Measurements from ENCODE around the gene PRR19. TPM values are rescaled to one million over a fixed set of nuclear protein-coding genes. Genes with fewer than 3 reads are reported as not detected.

The PRR19 gene
- total RNA-seq, 1 donor from 2014 or later: 0.16 TPM

DNA sequence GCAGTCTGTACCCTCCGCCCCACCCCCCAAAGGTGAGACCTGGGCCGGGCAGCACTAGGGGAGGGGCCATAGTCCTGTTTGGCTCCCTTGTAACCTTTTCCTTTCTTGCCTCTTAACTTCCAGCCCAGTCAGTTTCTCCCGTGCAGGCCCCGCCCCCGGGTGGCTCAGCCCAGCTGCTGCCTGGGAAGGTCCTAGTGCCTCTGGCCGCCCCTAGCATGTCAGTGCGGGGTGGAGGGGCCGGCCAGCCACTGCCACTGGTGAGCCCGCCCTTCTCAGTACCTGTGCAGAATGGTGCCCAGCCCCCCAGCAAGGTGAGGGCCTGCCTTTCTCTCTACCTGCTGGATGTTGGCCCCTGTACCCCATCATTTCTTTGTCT lies 10.5 kb upstream of the PRR19 start:
- intact Hi-C loops (cut with DNase I): no loop called here
- DNase-seq (ENCODE audit: low spot score): no peak

DNA sequence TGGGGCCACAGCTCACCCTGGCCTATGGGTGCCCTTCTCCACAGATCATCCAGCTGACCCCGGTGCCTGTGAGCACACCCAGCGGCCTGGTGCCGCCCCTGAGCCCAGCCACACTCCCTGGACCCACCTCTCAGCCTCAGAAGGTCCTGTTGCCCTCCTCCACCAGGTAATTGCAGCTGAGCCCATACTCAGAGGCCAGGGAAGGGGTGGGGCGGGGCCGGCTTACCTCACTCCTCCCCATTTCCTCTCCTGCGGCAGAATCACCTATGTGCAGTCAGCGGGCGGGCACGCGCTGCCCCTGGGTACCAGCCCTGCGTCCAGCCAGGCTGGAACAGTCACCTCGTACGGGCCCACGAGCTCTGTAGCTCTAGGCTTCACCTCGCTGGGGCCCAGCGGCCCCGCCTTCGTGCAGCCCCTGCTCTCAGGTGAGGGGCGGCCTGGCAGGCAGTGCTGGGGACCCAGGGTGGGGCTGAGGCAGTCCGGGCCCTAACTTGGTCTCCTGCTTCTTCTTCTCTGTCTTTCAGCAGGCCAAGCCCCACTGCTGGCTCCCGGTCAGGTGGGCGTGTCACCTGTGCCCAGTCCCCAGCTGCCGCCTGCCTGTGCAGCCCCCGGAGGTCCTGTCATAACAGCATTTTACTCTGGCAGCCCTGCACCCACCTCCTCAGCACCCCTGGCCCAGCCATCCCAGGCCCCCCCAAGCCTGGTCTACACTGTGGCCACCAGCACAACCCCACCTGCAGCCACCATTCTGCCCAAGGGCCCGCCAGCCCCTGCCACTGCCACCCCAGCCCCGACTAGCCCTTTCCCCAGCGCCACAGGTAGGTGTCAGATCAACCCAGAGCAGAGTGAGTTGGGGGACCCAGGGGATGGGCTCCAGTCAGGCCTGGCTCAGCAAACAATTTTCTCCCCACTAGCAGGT lies 9.6 kb upstream of the PRR19 start:
- DNase-seq (ENCODE audit: low spot score): no peak
- intact Hi-C loops (cut with DNase I): no loop called here

DNA sequence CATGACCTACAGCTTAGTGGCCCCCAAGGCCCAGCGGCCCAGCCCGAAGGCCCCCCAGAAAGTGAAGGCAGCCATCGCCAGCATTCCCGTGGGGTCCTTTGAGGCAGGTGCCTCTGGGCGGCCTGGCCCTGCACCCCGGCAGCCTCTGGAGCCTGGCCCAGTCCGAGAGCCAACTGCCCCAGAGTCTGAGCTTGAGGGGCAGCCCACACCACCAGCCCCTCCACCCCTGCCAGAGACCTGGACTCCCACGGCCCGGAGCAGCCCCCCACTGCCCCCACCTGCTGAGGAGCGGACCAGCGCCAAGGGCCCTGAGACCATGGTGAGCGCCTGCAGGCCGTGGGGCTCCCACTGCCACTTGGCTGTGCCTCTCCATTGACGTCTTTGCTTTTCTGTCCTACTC lies 9.0 kb upstream of the PRR19 start:
- intact Hi-C loops (cut with DNase I): no loop called here
- DNase-seq (ENCODE audit: low spot score): no peak

DNA sequence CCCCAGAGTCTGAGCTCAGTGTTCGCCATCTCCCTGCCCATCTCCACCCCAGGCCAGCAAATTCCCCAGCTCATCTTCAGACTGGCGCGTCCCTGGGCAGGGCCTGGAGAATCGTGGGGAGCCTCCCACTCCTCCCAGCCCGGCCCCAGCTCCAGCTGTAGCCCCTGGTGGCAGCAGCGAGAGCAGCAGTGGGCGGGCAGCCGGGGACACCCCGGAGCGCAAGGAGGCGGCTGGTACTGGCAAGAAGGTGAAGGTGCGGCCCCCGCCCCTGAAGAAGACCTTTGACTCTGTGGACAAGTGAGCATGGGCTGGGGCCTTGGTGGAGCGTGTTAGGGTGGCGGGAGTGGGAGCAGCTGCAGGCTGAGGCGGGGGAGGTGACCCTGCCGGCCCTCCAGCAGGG lies 8.4 kb upstream of the PRR19 start:
- intact Hi-C loops (cut with DNase I): no loop called here
- no peak for DNase-seq (ENCODE audit: low spot score)

DNA sequence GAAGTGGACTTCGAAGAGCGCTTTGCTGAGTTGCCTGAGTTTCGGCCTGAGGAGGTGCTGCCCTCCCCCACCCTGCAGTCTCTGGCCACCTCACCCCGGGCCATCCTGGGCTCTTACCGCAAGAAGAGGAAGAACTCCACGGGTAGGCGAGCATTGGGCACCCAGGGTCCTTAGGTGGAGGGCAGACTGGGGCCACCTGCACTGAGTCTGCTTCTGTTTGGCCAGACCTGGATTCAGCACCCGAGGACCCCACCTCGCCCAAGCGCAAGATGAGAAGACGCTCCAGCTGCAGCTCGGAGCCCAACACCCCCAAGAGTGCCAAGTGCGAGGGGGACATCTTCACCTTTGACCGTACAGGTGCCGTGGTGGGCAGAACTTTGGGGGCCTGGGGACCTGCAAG lies 8.0 kb upstream of the PRR19 start:
- DNase-seq (ENCODE audit: low spot score): no peak
- intact Hi-C loops (cut with DNase I): no loop called here

DNA sequence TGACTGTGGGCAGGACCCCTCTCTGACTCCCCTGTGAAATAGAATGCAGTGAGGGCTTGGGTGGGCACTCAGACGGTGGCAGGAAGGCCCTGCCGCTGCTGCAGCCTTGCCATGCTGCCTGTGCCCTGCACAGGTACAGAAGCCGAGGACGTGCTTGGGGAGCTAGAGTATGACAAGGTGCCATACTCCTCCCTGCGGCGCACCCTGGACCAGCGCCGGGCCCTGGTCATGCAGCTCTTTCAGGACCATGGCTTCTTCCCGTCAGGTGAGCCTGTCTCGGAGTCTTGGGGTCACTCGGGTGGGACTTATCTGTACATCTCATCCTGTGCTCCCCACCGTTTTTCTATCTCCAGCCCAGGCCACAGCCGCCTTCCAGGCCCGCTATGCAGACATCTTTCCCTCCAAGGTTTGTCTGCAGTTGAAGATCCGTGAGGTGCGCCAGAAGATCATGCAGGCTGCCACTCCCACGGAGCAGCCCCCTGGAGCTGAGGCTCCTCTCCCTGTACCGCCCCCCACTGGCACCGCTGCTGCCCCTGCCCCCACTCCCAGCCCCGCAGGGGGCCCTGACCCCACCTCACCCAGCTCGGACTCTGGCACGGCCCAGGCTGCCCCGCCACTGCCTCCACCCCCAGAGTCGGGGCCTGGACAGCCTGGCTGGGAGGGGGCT lies 7.3 kb upstream of the PRR19 start:
- intact Hi-C loops (cut with DNase I): no loop called here
- DNase-seq (ENCODE audit: low spot score): no peak

DNA sequence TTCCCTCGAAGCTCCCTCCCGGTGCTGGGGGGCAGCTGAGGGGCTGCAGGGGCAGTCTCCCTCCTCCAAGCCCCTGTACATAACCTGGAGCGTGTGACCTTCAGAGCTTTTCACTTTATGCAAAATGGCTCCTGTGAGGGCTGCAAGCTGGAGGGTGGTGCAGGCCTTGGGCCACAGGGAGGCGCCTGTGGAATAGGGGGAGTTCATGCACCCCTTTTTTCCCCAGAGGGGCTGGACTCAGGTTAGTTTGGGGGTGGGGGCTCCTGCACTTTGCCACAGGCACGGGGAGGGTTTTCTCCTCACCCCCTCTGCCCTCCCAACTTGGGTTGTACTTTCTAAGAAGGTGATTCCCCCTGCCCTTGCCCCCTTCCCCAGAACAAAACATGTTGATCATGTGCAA lies 6.6 kb upstream of the PRR19 start:
- DNase-seq (ENCODE audit: low spot score): no peak
- intact Hi-C loops (cut with DNase I): no loop called here

DNA sequence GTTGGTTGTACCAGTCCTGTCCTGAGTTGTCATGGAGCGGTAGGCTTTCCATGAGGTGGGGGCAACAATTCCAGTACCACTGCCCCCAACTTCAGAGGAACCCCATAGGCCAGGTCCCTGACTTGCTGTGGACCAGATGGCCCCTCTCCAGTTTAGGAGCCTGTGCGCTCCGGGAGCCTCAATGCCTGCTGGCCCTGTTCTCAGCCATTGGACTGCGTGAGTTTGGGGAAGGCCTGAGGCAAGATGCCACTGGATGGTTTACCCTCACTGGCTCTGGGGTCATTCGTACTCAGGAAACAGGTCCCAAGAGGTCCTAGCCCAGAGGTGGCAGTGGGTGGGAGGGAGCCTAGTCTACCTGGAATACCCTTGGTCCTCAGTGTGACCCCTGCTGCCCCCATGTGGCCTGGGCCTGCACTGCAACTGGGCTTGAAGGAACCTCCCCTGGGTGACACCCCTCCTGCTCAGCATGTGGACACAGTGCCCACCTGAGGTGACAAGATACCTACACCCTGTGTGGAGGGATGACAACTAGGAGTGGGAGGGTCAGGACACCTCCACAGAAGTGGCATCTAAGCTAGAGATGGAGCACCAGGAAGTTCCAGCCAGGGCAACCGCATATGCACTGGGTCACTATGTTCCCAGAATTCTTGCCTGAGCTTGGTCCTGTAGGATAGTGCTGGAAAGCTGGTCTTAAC lies 6.0 kb upstream of the PRR19 start:
- intact Hi-C loops (cut with DNase I): no loop called here
- DNase-seq (ENCODE audit: low spot score): peak; percentile 92

DNA sequence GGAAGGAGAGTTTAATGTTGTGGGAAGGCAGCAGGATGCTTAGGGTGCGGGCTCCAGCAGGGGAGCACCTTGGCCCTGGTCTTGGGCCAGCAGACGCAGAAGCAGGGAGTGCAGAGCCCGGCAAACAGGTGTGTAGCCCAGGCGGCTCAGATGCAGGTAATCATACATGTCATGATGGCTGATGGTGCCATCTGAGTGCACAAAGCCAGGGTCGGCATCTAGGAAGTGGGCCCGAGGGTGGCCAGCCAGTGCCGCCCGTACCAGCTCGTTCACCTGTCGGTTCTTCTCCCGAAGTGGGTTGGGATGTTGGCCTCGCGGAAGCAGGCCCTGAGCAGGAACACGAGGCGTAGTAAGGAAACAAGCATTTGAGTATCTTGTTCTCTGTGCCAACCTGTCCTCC lies 4.9 kb upstream of the PRR19 start:
- DNase-seq (ENCODE audit: low spot score): no peak
- intact Hi-C loops (cut with DNase I): no loop called here

DNA sequence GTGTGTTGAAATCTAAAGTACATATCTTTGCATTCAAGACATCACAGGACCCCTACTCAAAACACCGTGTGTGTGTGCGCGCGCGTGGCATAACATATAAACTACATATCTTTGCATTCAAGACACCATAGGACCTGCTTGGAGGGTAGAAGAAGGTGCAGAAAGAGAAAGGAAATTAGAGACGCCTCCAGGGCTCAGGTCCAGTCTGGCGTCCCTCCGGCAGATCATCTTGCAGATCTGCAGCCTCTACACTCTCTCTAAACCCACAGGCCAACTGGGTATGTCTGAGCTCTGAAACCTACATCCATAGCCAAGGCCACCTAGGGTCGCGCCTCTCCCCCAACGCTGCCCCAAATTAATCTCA lies 1.2 kb downstream of the PRR19 start:
- DNase-seq (ENCODE audit: low spot score): no peak
- intact Hi-C loops (cut with DNase I): no loop called here

DNA sequence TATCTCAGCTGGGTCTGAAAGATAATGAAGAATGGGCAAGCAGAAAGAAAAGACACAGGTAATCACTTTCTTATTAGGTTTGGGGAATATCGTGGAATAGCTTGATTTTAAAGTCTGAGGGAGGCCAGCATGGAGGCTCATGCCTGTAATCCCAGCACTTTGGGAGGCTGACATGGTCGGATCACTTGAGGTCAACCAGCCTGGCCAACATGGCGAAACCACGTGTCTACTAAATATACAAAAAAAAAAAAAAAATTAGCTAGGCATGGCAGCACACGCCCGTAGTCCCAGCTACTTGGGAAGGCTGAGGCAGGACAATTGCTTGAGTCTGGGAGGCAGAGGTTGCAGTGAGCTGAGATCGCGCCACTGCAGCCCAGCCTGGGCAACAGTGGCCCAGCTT lies 1.9 kb downstream of the PRR19 start:
- DNase-seq (ENCODE audit: low spot score): no peak
- intact Hi-C loops (cut with DNase I): no loop called here

DNA sequence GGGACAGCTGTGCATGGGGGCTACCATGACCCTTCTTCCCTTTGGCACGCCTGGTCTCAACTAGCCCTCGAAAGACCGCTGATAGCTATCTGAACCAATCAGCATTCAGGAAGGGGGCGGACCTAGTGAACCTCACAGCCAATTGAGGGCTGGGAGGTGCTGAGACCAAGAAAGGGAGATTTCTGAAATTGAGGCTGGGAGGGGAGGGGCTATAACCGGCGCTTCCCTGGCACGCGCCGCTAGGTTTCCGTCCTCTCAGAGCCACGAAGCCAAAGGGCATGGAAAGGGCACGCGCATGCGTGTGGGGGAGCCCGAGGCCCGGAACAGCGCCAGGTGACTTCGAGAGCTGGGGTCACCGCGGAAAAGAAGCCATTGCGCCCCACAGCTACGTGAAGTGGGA lies 4.7 kb downstream of the PRR19 start:
- intact Hi-C loops (cut with DNase I): no loop called here
- no peak for DNase-seq (ENCODE audit: low spot score)

DNA sequence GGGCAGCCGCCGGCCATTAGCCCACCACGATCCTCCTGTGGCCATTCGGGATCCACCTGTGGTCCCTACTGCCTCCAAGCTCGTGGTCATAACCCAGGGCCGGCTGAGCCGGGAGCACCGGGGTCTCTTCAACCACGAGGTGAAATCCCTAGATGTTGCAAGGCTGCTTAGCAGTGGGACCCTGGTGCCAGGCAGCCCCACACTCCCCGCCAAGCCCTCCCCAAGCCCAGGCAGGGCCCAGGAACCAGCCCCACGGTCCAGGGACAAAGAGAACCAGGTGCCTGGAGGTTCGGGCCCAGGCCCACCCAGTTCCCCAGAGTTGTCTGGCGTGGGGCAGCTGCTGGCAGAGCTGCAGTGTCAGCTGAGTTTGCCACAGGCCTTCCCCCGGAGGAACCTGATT lies 7.8 kb downstream of the PRR19 start:
- DNase-seq (ENCODE audit: low spot score): no peak
- intact Hi-C loops (cut with DNase I): no loop called here

DNA sequence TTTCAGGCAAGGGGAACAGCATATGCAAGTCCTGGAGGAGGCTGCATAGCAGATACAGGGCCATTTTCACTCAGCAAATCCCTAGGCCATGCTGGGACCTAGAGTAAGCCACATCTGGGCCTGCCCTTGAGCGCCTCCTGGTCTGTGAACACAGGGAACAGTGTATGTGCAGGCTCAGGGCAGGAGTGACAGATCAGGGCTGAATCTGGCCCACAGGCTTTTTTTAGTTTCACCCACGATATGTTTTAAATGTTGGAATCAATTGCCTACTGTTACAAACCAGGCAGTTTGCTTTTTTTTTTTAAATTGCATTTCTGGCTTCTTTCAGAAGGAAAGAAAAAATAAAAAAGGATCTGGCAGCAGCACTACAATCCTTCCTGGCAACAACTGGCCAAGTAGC lies 9.7 kb downstream of the PRR19 start:
- DNase-seq (ENCODE audit: low spot score): no peak
- intact Hi-C loops (cut with DNase I): no loop called here

DNA sequence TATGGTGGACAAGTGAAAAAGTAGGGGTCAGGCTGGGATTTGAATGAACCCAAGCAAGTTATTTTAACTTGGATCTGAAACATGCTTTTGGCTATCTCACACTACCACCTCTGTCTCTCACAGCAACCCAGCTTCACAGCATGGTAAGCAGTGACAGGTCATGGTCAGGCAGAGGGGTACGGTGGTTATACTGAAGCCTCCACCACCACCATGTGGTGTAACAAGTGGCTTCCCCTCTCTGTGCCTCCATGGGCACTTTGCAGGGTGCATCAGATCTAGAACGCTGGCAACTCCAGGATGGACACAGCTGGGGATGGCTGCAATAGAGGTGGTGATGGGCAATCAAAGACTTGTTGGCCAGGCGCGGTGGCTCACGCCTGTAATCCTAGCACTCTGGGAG lies 10.4 kb downstream of the PRR19 start:
- intact Hi-C loops (cut with DNase I): no loop called here

DNA sequence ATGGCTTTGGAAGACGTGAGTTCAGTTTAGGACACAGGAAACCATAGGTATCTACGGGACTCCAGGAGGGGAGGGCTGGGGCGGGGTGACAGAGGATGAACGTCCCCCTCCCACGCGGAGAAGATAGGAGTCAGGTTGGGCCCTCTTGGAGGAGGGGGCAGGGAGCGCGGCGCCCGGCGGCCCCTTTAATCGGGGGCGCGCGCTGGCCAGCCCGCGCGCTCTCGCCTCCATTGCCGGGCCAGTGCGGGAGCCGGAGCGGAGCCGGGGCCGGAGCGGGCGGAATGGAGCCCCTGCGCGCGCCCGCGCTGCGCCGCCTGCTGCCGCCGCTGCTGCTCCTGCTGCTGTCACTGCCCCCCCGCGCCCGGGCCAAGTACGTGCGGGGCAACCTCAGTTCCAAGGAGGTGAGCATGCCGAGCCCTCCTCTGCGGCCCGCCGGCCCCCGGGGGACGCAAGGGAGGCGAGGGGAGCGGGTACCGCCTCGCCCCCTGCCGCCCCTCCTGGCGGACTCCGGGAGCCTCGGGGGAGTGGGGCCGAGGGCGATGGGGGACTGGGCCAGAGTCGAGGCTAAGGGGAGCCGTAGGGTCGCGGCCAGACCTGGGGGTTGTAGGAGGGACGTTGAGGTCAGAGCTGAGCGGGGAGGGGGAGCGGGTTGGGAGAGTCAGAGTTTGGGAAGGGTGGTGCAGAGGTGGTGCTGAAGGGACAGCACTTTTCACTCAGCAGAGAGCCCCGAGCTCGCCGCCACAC lies 11.3 kb downstream of the PRR19 start, which contains the start of gene TMEM145:
Gene TMEM145 (plus strand): TSS at position 214 of the 744 bp plus-strand sequence. CDS start 68 bp downstream, at position 282.
- no peak for DNase-seq (ENCODE audit: low spot score)
- intact Hi-C loops (cut with DNase I): no loop called here

More for the DNA sequence above, 10.4 kb downstream of the PRR19 start:
- DNase-seq (ENCODE audit: low spot score): no peak

DNA sequence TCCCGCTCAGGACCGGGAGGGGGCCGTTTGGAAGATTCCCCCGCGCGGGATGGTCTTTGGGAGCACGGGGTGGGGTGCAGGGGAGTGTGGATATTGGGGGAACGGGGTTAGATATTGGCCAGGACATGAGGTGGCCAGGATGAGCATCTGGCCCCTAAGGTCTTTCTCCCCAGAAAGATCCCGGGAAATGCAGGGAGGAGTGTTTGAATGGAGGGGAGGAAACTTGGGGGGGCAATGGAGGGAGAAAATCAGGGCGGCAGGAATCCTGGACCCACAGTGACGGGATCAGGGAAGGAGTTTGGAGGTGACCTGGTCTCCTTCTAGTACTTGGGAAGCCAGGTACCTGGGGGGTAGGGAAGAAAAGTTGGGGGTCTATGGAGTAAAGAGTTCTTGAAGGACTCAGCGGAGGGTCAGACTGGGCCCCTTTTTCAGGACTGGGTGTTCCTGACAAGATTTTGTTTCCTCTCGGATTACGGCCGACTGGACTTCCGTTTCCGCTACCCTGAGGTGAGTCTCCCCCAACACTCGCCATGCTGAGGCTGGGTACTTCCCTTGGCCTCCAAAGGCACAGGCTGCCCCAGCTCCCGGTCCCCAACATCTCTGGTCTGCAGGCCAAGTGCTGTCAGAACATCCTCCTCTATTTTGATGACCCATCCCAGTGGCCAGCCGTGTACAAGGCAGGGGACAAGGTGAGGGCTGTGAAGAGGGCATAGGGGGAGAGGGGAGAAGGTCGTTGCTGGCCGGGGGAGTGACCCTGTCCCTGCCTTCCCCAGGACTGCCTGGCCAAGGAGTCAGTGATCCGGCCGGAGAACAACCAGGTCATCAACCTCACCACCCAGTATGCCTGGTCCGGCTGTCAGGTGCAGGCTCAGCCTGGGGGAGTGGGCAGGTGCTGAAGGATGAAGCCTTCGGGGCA lies 12.2 kb downstream of the PRR19 start:
- DNase-seq (ENCODE audit: low spot score): no peak
- intact Hi-C loops (cut with DNase I): no loop called here

DNA sequence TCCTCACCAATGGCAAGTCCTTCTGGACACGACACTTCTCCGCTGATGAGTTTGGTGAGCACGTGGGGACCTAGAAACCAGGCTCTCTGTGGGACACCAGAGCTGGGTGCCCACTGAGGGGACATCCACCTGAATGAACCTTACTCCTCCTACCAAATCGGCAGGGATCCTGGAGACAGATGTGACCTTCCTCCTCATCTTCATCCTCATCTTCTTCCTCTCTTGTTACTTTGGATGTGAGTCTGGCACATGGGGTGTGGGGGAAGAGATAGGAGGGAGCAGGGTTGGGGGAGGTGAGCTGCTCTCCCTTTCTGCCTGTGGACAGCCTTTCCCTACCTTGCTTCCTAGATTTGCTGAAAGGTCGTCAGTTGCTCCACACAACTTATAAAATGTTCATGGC lies 13.1 kb downstream of the PRR19 start:
- intact Hi-C loops (cut with DNase I): no loop called here

More for the DNA sequence above, 13.1 kb downstream of the PRR19 start:
- no peak for DNase-seq (ENCODE audit: low spot score)
